HG03159 (cell line): ENCODE measurements around the gene MYCBPAP.

ENCODE experiments used
- ATAC-seq: cut with Tn5 transposase; IDR thresholded peaks from one replicate; pipeline ENCODE4 v1.9.1; 2021; ENCODE audit warnings: mild to moderate bottlenecking, moderate library complexity; ENCODE audit not compliant: unreplicated experiment

The MYCBPAP gene

DNA sequence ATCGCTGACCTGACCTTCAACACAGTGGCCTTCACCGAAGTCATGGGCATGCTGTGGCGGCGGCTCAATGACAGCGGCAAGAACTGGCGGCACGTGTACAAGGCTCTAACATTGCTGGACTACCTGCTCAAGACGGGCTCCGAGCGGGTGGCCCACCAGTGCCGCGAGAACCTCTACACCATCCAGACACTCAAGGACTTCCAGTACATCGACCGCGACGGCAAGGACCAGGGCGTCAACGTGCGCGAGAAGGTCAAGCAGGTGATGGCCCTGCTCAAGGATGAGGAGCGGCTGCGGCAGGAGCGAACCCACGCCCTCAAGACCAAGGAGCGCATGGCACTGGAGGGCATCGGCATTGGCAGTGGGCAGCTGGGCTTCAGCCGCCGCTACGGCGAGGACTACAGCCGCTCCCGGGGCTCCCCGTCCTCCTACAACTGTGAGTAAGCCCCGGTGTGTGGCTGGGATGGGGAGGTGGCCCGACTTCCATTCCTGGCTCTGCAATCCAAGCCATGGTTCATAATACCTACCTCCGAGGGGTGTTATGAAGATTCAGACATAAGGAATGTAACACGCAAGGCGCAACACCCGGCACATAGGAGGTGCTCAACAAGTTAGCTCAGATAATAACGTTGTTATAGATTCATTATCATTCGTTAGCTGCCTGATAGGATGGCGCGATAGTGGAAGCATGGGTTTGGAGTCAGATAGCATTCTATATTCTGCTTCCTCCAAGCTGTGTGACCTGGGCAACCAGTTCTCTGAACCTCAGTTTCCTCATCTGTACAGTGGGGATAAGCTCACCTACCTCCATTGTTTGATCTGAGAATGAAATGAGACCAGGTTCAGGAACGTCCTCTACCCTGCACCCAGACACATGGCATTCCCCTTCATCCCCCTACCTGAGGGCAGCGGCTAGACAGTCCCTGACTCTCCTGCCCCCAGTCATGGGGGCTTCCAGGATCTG is 28.7 kb downstream of the MYCBPAP start:
- ATAC-seq: no peak

DNA sequence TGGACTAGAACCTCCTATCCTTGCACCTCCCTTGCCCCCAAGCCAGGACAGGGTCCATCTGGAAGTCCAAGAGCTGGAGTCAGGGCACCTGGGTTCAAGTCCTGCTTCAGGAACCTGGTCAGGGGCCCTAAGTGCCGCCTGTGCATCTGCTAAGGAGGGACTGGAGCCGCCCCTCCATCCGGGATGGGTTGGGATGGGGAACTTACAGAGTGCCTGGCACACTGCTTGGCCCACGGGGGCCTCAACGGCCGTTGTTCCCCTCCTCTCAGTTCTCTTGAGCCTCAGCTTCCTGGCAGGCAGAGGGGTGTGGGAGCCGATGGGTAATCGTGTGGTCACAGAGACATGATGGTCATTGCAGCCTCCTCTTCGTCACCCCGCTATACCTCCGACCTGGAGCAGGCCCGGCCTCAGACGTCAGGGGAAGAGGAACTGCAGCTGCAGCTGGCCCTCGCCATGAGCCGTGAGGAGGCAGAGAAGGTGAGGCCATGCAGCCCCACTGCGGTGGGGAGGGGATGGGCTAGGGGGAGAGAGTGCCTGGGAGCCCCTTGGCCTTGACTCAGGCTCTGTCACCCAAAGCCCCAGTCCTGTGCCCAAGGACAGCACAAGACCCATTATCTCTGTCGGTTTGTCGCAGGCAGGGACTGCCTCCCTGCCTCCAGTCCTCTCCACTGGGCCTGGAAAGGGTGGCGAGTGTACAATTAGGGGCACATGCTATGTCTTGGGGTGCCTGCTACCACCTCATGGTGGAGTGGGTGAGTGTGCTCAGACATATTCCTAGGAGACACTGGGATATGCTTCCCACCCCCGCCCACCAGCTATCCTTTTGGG is 29.7 kb downstream of the MYCBPAP start:
- ATAC-seq: no peak

DNA sequence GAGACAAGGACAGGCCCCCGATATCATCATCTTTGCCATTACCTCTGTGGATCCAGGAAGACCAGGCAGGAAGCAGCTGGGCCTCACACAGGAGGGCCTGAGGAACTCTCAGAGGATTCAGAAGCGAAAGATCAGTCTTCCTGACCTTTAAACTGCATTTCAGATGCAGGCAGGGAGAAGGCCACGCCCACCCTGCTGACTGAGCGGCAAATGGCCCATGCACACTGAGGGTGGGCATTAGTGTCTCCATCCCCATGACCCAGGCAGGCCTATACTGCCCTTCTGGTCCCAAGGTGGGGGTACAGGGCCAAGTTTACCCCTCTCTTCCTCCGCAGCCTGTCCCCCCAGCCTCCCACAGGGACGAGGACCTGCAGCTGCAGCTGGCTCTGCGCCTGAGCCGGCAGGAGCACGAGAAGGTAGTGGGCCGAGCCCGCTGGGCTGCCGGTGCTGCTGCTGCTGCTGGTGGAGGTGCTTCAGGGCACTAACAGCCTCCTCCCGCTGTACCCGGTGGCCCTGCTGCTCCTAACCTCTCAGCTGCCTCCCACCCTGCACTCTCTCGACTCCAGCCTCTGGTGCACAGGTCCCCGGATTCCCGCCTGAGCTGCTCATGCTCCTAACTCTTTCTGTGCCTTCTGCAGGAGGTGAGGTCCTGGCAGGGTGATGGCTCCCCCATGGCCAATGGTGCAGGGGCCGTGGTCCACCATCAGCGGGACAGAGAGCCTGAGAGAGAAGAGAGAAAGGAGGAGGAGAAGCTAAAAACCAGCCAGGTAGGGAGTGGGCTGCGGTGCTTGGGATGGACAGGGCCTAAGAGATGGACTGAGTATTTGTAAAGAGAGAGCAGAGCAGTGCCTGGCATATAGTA is 30.5 kb downstream of the MYCBPAP start:
- ATAC-seq: no peak

DNA sequence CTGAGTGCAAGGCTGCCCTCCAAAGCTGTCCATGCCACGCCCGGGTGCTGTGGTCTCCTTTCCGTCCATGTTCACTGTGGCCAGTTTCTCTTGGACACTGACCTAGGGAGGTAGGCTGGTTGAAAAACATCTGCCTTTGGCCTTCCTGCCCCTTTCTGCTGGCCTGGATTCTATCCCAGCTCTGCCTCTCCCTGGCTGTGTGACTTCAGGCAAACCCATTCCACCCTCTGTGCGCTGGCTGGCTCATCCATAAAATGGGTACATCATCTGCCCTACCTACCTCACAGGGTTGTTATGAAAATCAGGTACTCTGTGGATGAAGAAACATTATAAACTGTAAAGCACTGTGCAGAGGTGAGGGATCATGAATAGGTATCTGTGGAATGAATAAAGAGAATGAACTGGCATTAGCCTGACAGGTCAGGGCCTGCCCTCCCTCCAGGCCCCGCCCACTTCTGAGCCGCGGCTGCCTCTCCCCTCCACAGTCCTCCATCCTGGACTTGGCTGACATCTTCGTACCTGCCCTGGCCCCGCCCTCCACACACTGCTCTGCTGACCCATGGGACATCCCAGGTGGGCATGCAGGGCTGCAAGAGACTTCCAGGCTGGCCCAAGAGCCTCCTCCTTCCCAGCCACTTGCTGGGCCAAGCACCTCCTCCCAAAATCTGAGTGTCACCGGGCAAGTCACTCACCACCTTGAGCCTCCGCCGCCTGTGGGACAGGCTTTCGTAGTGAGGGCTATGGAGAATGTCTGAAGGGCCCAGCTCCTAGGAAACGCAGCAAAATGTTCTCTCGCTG is 31.7 kb downstream of the MYCBPAP start:
- ATAC-seq: no peak

DNA sequence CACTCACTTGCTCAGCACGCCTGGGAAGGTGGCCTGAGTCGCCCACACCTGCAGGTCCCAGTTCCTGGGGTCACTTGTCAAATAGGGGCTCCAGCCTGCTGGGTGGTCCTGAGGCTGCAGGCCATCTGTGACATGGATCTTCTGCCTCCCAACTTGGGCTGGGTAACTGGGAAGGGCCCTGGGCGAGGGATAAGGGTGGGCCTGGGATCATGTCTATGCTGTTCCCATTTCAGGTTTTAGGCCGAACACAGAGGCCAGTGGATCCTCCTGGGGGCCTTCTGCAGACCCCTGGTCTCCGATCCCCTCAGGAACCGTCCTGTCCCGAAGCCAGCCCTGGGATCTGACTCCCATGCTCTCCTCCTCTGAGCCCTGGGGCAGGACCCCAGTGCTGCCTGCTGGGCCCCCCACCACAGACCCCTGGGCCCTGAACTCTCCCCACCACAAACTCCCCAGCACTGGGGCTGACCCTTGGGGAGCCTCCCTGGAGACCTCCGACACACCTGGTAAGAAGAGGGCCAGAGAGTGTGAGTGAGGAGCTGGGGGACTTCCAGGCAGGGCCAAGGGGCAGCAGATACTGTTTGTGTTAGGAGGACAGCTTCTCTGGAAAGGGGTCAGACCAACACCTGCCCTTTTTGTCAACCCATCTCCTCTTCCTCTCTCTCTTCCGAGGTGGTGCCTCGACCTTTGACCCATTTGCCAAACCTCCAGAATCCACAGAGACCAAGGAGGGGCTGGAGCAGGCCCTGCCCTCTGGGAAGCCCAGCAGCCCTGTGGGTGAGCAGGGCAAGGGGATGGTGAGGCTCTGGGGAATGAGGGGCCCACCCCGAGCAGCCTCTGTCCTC is 32.5 kb downstream of the MYCBPAP start:
- ATAC-seq: no peak

DNA sequence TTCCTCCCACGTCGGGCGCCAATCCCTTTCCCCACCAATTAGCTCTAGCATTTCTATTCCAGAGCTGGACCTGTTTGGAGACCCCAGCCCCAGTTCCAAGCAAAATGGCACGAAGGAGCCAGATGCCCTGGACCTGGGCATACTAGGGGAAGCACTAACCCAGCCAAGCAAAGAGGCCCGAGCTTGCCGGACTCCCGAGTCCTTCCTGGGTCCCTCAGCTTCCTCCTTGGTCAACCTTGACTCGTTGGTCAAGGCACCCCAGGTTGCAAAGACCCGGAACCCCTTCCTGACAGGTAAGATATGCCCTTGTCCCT is 33.1 kb downstream of the MYCBPAP start:
- no peak for ATAC-seq

DNA sequence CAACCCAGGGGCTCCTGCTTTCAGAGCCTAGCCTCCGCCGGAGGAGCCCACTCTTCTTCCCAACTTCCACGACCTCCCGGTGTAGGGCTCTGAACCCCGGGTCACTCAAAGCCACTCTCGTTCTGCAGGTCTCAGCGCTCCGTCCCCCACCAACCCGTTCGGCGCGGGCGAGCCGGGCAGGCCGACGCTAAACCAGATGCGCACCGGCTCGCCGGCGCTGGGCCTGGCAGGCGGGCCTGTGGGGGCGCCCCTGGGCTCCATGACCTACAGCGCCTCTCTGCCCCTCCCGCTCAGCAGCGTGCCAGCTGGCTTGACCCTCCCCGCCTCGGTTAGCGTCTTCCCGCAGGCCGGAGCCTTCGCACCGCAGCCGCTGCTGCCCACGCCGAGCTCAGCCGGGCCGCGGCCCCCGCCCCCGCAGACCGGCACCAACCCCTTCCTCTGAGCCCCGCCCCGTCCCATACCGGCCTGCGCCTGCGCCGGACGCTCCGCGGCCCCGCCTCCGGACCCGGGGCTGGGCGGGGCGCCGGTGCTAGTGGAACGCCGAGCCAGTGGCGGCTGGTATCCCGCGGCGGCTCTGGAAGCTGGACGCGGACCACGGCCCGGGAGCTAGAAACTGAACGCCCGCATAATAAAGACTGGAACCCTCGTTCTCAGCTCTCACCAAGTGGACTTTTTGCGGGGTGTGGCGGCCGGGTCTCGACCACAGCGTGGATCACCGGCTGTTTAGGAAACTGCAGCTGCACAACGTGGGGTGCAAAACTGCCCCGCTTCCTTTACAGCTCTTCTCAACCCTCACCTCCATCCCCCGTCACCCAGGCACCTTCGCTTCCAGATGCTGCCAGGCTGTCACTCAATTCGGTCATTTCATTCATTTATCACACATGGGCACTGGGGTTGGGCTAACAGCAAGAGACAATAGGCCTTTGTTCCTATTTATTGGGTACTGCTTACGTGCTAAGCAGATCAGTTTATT is 33.8 kb downstream of the MYCBPAP start:
- ATAC-seq: peak; percentile 69

DNA sequence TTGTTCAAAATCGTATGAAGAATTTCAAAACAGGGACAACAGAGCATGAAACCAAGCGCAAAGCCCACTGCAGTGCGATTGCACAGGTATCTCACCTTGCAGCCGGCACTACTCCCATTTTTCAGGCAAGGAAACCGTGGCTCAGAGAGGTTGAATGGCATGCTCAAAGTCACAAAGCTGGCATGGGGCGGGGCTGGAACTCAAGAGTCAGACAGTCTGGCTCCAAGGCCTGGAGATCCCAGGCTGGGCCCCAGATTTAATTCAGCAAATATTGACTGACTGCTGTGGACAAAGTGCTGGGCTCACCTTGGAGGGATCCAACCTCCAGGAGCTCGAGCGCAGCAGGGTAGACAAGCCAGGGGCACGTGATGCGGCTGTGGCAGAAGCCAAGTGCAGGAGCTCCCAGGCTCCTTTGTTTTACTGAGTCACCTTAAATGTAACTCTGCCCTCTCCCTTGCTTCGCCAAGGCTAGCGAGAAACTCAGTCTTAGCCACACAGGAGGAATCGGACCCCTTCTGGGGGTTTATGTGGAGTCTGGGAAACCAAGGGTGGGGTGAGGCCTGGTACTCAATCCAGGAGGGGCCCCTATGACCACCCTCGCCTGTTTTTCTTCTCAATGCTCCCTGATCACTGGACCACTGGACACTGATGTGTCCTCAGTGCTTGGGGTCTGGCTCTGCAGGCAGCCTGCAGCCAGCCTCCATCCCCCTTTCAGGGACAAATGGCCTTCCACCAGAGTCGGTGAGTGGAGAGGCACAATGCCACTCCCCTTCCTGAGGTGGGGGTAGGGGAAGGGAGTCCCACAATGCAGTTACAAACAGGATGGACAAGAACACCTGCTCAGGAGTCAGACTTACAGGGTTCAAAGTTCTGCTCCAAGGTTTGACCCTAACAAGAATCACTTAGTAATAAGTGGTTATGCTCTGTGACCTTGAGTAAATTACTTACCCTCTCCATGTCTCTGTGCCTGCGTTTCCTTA is 34.8 kb downstream of the MYCBPAP start:
- ATAC-seq: no peak

DNA sequence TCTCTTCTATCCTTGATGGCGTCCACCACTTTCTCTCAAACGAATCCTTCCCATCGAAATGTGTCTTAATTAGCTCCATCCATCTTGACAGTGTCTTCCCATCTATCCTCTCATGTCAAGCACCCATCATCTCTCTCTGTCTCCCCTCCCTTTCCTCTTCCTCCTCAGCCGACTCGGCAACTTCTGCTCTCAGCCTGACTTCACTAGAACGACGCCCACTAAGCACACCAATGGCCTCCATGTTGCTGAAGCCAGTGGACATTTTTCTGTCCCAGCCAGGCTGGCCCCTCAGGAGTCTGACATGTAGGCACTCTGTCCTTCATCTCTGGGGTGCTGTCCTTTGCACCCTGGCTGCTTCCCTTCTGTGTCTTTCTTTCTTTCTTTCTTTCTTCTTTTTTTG is 36.3 kb downstream of the MYCBPAP start:
- no peak for ATAC-seq

DNA sequence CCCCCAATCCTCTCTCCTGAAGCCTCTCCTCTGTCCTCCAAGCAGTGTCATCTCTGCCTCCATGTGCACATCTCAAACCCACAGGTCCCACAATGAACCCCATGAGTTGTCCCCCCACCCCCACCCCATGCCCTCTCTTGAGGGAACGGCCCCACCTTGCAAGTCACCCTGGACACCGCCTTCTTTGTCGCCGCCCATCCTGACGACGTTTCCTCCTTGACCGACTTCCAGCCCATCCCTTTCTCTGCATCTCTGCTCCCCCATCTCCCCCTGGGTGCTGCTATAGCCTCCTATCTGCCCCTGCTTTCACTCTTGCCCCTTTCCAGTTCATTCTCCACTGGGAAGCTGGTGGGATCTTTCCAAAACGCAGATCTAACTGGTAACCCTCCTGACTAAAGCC is 37.1 kb downstream of the MYCBPAP start:
- ATAC-seq: no peak

DNA sequence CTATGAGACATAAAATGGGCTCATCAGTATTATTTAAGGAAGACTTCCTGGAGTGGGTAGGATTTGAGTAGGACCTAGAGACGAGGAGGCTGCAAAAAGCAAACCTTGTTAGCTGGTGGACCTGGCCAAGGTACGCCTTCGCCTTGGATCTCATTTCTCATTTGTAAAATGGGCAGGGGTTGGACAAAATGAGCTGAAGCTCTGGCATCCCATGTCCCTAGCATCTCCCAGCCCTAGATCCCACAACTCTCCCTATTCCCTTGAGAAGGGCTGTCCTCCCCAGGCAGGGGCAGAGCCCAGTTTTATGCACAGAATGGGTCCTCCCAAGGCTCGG is 38.4 kb downstream of the MYCBPAP start:
- ATAC-seq: no peak

DNA sequence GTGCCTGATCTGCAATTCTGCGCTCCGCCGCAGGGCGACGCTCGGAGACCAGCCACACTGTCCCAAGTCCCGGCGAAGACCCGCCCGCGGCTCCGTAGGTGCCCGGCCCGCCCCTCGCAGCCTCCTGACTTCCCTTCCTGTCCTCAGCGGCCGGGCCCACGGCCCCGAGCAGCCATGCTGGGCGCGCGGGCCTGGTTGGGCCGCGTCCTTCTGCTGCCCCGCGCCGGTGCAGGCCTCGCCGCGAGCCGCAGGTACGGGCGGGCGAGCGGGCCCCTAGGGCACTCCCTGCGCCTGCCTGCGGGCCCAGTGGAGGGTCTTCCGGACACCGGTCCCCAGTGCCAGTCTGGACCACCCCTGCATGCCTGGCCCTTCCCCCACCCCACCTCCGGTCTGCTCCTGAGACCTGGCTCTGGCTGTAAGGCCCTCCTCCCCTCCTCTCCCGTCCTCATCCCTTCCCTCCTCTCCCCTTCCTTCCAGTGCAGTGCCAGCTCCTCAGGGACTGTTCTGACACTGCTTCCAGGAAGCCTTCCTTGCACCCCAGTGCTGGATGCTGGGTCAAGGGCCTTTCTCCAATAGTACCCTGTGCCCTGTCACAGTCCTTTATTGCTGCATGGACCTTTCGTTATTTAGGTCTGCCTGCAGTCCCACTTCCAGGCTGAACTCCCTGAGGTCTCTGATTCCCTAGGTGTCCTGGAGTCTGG is 38.9 kb downstream of the MYCBPAP start, which contains the start of gene SPATA20:
Gene SPATA20 (plus strand): TSS at position 140 of the 701 bp plus-strand sequence. CDS start 35 bp downstream, at position 175.
- ATAC-seq: peak; percentile 77

DNA sequence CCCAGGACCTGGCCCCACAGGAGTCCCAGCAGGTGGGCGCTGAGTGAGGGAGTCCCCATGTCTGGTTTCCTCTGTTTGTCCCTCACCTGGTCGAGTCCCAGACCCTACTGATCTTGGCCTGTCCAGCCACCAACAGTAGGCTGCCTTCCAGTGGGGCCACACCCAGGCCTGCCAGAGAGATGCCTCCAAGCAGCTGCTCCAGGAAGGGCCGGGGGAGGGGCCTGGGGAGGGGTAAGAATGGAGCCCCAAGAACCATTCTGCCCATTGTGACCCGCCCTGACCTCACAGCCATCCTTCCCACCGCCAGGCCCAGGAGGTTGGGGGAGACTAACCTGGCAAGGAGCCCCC is 39.5 kb downstream of the MYCBPAP start:
- ATAC-seq: no peak

DNA sequence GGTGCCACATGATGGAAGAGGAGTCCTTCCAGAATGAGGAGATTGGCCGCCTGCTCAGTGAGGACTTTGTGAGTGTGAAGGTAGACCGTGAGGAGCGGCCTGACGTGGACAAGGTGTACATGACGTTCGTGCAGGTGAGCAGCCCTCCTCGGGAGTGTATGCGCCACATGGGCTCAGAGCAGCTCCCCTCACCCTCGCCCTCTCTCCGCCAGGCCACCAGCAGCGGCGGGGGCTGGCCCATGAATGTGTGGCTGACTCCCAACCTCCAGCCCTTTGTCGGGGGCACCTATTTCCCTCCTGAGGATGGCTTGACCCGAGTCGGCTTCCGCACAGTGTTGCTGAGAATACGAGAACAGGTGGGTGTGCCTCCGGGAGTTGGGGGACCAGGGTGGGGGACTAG is 40.6 kb downstream of the MYCBPAP start:
- ATAC-seq: no peak

DNA sequence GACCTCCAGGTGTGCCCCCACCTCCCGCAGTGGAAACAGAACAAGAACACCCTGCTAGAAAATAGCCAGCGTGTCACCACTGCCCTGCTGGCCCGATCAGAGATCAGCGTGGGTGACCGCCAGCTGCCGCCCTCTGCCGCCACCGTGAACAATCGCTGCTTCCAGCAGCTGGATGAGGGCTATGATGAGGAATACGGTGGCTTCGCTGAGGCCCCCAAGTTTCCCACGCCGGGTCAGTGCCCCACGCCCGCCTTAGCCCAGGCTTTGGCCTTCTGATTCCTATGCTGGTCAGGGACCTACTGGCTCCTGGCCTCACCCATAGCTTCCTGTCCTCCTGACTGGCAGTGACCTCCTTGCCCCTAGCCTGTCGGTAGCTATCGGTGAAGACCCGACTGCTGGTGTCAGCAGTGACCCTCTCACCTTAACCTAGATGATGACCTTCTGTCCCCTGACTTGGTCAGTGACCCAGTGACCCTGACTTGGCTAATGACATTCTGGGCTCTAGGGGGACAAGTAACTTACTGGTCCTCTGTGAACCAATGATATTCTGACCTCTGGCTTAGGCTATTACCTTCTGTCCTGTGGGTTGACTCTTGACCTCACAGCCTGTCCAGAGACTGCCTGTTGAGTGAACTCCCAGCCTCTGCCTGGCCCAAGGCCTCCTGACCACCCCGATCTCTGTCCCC is 41.2 kb downstream of the MYCBPAP start:
- no peak for ATAC-seq

DNA sequence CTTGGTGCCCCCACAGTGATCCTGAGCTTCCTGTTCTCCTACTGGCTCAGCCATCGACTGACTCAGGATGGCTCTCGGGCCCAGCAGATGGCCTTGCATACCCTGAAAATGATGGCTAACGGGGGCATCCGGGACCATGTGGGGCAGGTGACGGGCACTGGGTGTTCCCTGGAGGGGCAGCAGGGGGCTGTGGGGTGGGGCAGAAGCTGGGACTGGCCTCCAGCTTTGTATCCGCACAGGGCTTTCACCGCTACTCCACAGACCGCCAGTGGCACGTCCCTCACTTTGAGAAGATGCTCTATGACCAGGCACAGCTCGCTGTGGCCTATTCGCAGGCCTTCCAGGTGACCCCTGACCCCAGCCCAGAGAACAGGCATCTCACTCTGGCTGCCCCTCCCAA is 41.7 kb downstream of the MYCBPAP start:
- no peak for ATAC-seq
